Measurements from ENCODE around the gene GABRP.
A peak's percentile ranks its signal among the peaks of the same experiment; 100 is the strongest.

Gene GABRP

GRCh38 chr5:170861917-170862766 lies 78.6 kb downstream of the GABRP start, which contains the start of gene RANBP17:
RANBP17 (plus strand) TSS chr5:170862018.
- peak; percentile 66 for DNase-seq

GRCh38 chr5:170863646-170864045 lies 80.1 kb downstream of the GABRP start:
- DNase-seq: no peak
